HuH-7 (cell line): Measurements from ENCODE around the gene ESYT2.

Experiments
- DNase-seq: peaks from one replicate; pipeline ENCODE4 v3.0.0; 2011; ENCODE audit warnings: low spot score

Gene ESYT2

GRCh38 chr7:158741294-158741666 is 88.0 kb downstream of the ESYT2 start:
- DNase-seq: no peak

GRCh38 chr7:158740657-158741293 is 88.5 kb downstream of the ESYT2 start:
- DNase-seq: no peak

- no peak for DNase-seq
These were observed 89.2 kb downstream of the ESYT2 start for GRCh38 chr7:158740013-158740656.

GRCh38 chr7:158738841-158739240 is 90.5 kb downstream of the ESYT2 start:
- no peak for DNase-seq

- no peak for DNase-seq
These were observed 92.1 kb downstream of the ESYT2 start for GRCh38 chr7:158737064-158737695.

GRCh38 chr7:158735935-158736334 is 93.4 kb downstream of the ESYT2 start:
- DNase-seq: no peak

GRCh38 chr7:158734861-158735260 is 94.4 kb downstream of the ESYT2 start:
- DNase-seq: no peak

- no peak for DNase-seq
These were observed 95.4 kb downstream of the ESYT2 start for GRCh38 chr7:158733775-158734494.

GRCh38 chr7:158733220-158733519 is 96.1 kb downstream of the ESYT2 start:
- no peak for DNase-seq

GRCh38 chr7:158732494-158733219 is 96.7 kb downstream of the ESYT2 start:
- DNase-seq: no peak

- DNase-seq: no peak
These were observed 97.5 kb downstream of the ESYT2 start for GRCh38 chr7:158731761-158732160.

- no peak for DNase-seq
These were observed 98.6 kb downstream of the ESYT2 start for GRCh38 chr7:158730383-158731346.

GRCh38 chr7:158729646-158730382 is 99.5 kb downstream of the ESYT2 start:
- no peak for DNase-seq

- DNase-seq: no peak
These were observed 100.2 kb downstream of the ESYT2 start for GRCh38 chr7:158728911-158729645.

- DNase-seq: no peak
These were observed 101.6 kb downstream of the ESYT2 start for GRCh38 chr7:158727690-158728089.

GRCh38 chr7:158726277-158726807 is 103.0 kb downstream of the ESYT2 start:
- no peak for DNase-seq

- no peak for DNase-seq
These were observed 103.9 kb downstream of the ESYT2 start for GRCh38 chr7:158725506-158725800.

GRCh38 chr7:158724658-158725505 is 104.4 kb downstream of the ESYT2 start:
- no peak for DNase-seq
